Tibial nerve (tissue), 3 donors: Measurements from ENCODE around the gene KLRF1.

Source experiments
- POLR2A ChIP-seq, 2 donors: fragments of 450-650 bp; IDR thresholded peaks; one replicate each; pipeline ENCODE4 v1.6.1; 2017; ENCODE audit warnings: antibody characterized with exemption in 2 of 2, mild to moderate bottlenecking in 2 of 2, moderate library complexity in 2 of 2
- TF ChIP-seq, protein P1 (sequence below), 5 experiments: fragments of 200-600 bp in 3 of 5; fragments of 450-650 bp in 2 of 5; sonication (generic) in 3 of 5; IDR thresholded peaks; one replicate each; pipeline ENCODE4 v1.5.1; 2016 to 2019; ENCODE audit warnings: antibody characterized with exemption in 5 of 5, mild to moderate bottlenecking in 3 of 5, moderate library complexity in 2 of 5

DNA sequence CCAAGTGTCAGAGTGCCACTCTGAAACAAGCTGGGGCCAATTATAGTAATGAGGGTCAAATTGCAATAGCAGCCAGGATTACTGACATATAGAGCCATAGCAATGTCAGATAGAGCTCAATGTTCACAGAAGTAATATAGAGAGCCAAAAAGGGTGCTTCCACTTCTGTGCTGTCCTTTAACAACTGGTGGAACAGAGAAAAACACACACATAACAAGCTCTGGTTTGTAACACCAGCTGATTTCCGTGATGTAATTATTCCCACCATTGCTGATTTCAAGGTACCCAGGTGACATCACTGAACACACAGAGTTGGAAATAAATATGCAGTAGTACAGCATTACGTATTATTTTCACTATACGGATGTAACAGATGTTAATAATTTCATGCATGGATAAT lies 44.9 kb downstream of the KLRF1 start:
- TF ChIP-seq, protein P1, sequence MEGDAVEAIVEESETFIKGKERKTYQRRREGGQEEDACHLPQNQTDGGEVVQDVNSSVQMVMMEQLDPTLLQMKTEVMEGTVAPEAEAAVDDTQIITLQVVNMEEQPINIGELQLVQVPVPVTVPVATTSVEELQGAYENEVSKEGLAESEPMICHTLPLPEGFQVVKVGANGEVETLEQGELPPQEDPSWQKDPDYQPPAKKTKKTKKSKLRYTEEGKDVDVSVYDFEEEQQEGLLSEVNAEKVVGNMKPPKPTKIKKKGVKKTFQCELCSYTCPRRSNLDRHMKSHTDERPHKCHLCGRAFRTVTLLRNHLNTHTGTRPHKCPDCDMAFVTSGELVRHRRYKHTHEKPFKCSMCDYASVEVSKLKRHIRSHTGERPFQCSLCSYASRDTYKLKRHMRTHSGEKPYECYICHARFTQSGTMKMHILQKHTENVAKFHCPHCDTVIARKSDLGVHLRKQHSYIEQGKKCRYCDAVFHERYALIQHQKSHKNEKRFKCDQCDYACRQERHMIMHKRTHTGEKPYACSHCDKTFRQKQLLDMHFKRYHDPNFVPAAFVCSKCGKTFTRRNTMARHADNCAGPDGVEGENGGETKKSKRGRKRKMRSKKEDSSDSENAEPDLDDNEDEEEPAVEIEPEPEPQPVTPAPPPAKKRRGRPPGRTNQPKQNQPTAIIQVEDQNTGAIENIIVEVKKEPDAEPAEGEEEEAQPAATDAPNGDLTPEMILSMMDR (IDR thresholded peaks at IDR 0.05): no peak
- TF ChIP-seq POLR2A (IDR thresholded peaks at IDR 0.05): no peak
